Small intestine (tissue), 7 donors: ENCODE results near the gene ADRA2C. TPM values are rescaled to one million over a fixed set of nuclear protein-coding genes. Genes with fewer than 3 reads are reported as not detected.

ENCODE experiments used
- DNase-seq, 2 donors: peaks; one replicate each; pipeline versions ENCODE4 v3.0.0 to v3.0.0-alpha.2; 2013
- FAIRE-seq: peaks from 2 replicates; lab custom pipeline; 2012; peaks lifted over from hg19 to GRCh38; lab: Jason Lieb, UNC
- H3K27ac ChIP-seq, 3 donors: one replicate each; pipeline ENCODE4 v1.5.1; 2013; ENCODE audit warnings: low read length in 2 of 3, mild to moderate bottlenecking in 2 of 3, control low read depth in 1 of 3, inconsistent platforms in 1 of 3, low read depth in 1 of 3, moderate library complexity in 1 of 3
- H3K27me3 ChIP-seq, 3 donors: one replicate each; pipeline ENCODE4 v1.6.1; 2013; ENCODE audit warnings: low read length in 3 of 3, inconsistent platforms in 1 of 3; ENCODE audit not compliant: control insufficient read depth in 3 of 3, insufficient read depth in 3 of 3
- H3K36me3 ChIP-seq, 3 donors: one replicate each; pipeline ENCODE4 v1.6.1; 2013; ENCODE audit warnings: low read length in 3 of 3, inconsistent platforms in 1 of 3, low read depth in 1 of 3, mild to moderate bottlenecking in 1 of 3, moderate library complexity in 1 of 3; ENCODE audit not compliant: control insufficient read depth in 3 of 3, insufficient read depth in 2 of 3
- H3K4me1 ChIP-seq, 3 donors: one replicate each; pipeline ENCODE4 v1.6.1; 2013; ENCODE audit warnings: low read length in 2 of 3, inconsistent platforms in 1 of 3, low read depth in 1 of 3, mild to moderate bottlenecking in 1 of 3, moderate library complexity in 1 of 3; ENCODE audit not compliant: control insufficient read depth in 3 of 3, insufficient read depth in 2 of 3
- H3K4me3 ChIP-seq, 3 donors: one replicate each; pipeline ENCODE4 v1.5.1; 2013; ENCODE audit warnings: low read length in 3 of 3, control low read depth in 1 of 3, inconsistent platforms in 1 of 3, low read depth in 1 of 3, mild to moderate bottlenecking in 1 of 3, moderate library complexity in 1 of 3
- H3K9me3 ChIP-seq, 2 donors: one replicate each; pipeline ENCODE4 v1.6.1; 2013; ENCODE audit warnings: low read depth in 1 of 2, low read length in 1 of 2; ENCODE audit not compliant: control insufficient read depth in 2 of 2, insufficient read depth in 1 of 2
- WGBS, 3 donors: extraction: QIAGEN DNeasy Blood & Tissue Kit; methylation state at CpG; one replicate each; pipeline ENCODE4 v1.1.7; 2013; 5-methylcytosine and 5-hydroxymethylcytosine counted together
- polyA plus RNA-seq, 4 donors: library from polyadenylated mRNA; stranded (reverse) in 3 of 4; unstranded in 1 of 4; fragments of 200-250 nt in 3 of 4; fragments of 120-200 nt in 1 of 4; gene quantifications; one replicate each; pipeline versions ENCODE4 v1.2.1 to v1.2.3, GENCODE V29; 2013
- donor health status: healthy with polysubstance abuse.
- donor health status: control.
- donor health status: control.
- donor health status: Bipolar disorder and iron deficiency.
- donor health status: healthy.

Gene ADRA2C
- polyA plus RNA-seq, 4 donors: 0.21 to 4.6 TPM; not detected in 2

- peaks cover 0 to 9% (median 0%) of the 10 kb centered on the region in 3 donors for H3K27me3 ChIP-seq
Measured at GRCh38 chr4:3775576-3775975, 9.4 kb downstream of the ADRA2C start.

DNA sequence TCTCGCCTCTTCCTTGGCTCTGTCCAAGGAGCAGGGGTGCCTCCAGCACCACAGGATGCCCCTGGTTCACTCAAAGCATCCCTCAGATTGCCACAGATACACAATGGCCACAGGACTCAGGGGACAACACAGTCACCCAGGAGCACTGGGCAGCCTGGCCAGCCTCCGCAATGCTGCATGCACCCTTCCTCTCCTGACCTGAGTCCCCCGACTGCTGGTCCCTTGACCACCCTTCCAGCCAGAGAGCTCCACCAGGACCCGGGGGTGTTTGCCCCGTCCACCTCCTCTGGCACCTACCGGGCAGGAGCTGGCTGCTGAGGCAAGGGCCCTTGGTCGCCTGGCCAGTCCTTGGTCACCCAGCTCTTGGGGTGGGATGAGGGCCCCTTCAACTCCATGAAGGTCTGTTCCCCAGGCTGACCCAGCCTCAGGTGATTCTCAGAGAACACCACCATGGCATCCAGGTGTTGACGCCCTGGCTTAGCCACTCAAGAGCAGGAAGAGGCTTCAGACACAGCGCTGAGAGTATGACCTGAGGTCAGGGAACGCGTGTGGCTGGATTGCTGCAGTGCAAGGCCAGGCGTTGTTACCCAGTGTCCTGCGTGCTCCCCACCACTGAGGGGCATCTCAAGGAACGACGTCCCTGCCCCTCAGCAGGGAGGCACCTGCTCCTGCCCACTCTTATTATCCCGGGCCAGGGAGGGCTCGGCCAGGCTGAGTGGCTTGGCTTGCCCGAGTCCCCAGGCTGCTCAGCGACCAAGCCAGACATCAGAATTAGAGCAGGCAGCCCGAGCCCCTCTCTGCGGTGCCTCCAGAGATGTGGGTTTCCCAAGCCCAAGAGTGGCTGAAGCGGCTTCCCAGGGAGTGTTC lies 10.2 kb downstream of the ADRA2C start:
- H3K4me3 ChIP-seq: no peak overlapping the region
- H3K4me1 ChIP-seq: peaks cover 0 to 9% (median 0%) of the 10 kb centered on the region in 3 donors
- no peak overlapping the region for H3K27ac ChIP-seq
- H3K27me3 ChIP-seq: peaks cover 0 to 3% (median 0%) of the 10 kb centered on the region in 3 donors
- 78 to 84% (median 84%) methylated on average over 20 to 22 of the region's 22 CpGs for WGBS, 3 donors
- DNase-seq (no peak), FAIRE-seq (no peak)
- peaks cover 0 to 9% of the 10 kb centered on the region in 2 donors for H3K9me3 ChIP-seq
- no peaks in the 10 kb centered on the region for H3K36me3 ChIP-seq

More at GRCh38 chr4:3775576-3775975, 9.4 kb downstream of the ADRA2C start:
- 37 to 58% (median 43%) methylated on average over 4 of the region's 4 CpGs for WGBS, 3 donors
- H3K27ac ChIP-seq: no peak overlapping the region
- peaks cover 0 to 4% of the 10 kb centered on the region in 2 donors for H3K9me3 ChIP-seq
- no peaks in the 10 kb centered on the region for H3K36me3 ChIP-seq
- H3K4me3 ChIP-seq: no peak overlapping the region
- no peak for FAIRE-seq
- DNase-seq: no peak
- peaks cover 0 to 5% (median 0%) of the 10 kb centered on the region in 3 donors for H3K4me1 ChIP-seq

DNA sequence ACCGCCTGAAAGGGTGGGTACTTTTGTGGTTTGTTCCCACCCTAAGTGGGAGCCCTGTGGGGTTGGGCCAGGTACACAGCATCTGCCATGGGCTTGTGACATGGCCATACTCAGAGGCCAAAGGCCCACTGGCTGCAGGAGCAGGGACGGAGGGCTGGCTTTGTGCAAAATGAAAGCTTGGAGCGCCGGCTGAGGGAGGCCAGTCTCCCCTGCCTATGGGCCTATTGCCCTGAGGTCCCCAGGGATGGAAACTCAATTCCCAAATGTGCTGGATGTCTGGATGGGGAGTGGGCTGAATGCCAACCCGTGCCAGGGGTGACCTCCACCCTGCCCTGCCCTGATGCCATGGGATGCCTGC lies 10.8 kb downstream of the ADRA2C start:
- Histone ChIP-seq H3K4me3 (no peak overlapping the region), H3K4me1 (peaks cover 0 to 14% (median 0%) of the 10 kb centered on the region in 3 donors), H3K36me3 (no peaks in the 10 kb centered on the region), H3K9me3 (peaks cover 0 to 13% of the 10 kb centered on the region in 2 donors), H3K27me3 (no peaks in the 10 kb centered on the region), H3K27ac (no peak overlapping the region)
- FAIRE-seq: no peak
- WGBS, 3 donors: 76 to 82% (median 80%) methylated on average over 5 of the region's 5 CpGs
- no peak for DNase-seq

DNA sequence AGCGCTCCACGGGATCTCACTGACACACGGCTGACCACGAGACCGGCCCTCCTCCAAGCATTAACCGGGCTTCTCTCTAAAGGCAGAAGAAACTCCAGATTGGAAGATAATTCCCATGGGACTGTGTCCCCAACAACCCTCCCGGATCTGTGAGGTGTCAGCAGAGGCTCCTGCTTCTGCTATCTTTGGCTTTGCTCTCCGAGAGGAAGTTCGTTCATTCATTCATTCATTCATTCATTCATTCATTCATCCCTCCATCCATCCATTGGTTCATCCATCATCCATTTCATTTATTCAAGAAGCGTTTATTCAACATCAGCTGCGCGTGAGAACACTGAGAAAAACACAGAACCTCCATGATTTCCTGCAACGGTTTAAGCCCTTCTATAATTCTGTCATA lies 11.5 kb downstream of the ADRA2C start:
- FAIRE-seq (no peak), DNase-seq (no peak)
- Histone ChIP-seq H3K4me1 (peaks cover 0 to 20% (median 0%) of the 10 kb centered on the region in 3 donors), H3K27me3 (no peaks in the 10 kb centered on the region), H3K27ac (no peak overlapping the region), H3K4me3 (no peak overlapping the region), H3K36me3 (no peaks in the 10 kb centered on the region), H3K9me3 (peaks cover 0 to 13% of the 10 kb centered on the region in 2 donors)
- WGBS, 3 donors: 80 to 83% (median 81%) methylated on average over 13 of the region's 13 CpGs

- Histone ChIP-seq H3K36me3 (no peaks in the 10 kb centered on the region), H3K27me3 (peaks cover 0 to 2% (median 2%) of the 10 kb centered on the region in 3 donors), H3K4me1 (peaks cover 0 to 25% (median 0%) of the 10 kb centered on the region in 3 donors), H3K4me3 (no peak overlapping the region), H3K27ac (no peak overlapping the region), H3K9me3 (peaks cover 0 to 13% of the 10 kb centered on the region in 2 donors)
- WGBS, 3 donors: 65 to 90% (median 67%) methylated on average over 6 of the region's 6 CpGs
- DNase-seq (no peak), FAIRE-seq (no peak)
Measured at GRCh38 chr4:3779509-3779908, 13.3 kb downstream of the ADRA2C start.

DNA sequence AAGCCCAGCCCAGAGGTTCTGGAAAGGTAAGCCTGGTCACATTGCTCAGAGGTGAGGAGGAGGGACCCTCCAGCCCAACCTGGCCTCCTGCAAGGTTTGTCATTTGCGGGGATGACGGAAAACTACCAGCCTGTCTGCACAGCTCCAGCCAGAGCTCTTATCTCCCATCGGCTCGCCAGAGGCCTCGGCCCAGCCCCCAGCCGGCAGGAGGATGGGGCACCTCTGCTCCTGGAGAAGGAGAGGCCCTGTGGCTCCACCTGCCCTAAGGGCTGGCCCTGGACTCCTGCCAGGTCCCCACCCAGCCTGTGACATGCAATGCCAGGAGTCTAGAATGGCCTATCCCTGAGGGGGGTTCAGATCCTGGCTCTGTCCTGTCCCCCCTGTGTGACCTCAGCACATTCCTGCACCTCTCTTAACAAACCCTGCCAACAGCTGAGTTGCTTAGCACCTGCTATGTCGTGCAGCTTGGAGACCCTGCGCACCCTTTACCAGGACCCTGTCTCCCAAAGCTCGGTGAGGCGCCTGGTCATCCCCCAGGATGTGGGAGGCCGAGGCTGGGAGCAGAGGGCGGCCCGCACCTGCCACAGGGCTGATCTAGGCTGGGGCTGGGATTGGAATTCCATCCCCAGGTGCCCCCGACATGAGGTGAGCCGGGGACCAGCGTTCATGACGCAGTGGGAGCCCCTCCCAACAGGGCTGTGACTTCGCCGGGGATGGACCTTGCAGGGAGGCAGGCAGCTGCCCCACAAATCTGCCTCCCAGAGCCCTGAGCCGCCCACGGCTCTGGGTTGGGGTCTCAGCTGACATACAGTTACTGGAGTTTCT lies 14.4 kb downstream of the ADRA2C start:
- peaks cover 0 to 29% (median 0%) of the 10 kb centered on the region in 3 donors for H3K4me1 ChIP-seq
- no peak overlapping the region for H3K27ac ChIP-seq
- peaks cover 0 to 3% (median 2%) of the 10 kb centered on the region in 3 donors for H3K27me3 ChIP-seq
- FAIRE-seq (no peak), DNase-seq (peak; percentile 3 to 92)
- H3K4me3 ChIP-seq: no peak overlapping the region
- no peaks in the 10 kb centered on the region for H3K36me3 ChIP-seq
- peaks cover 0 to 13% of the 10 kb centered on the region in 2 donors for H3K9me3 ChIP-seq
- WGBS, 3 donors: 32 to 59% (median 43%) methylated on average over 21 of the region's 21 CpGs

GRCh38 chr4:3781193-3781886 lies 15.2 kb downstream of the ADRA2C start:
- H3K27ac ChIP-seq: no peak overlapping the region
- no peaks in the 10 kb centered on the region for H3K36me3 ChIP-seq
- 75 to 86% (median 78%) methylated on average over 19 of the region's 19 CpGs for WGBS, 3 donors
- peaks cover 0 to 13% of the 10 kb centered on the region in 2 donors for H3K9me3 ChIP-seq
- H3K4me3 ChIP-seq: no peak overlapping the region
- no peak for FAIRE-seq
- H3K27me3 ChIP-seq: peaks cover 0 to 3% (median 2%) of the 10 kb centered on the region in 3 donors
- peaks cover 0 to 29% (median 0%) of the 10 kb centered on the region in 3 donors for H3K4me1 ChIP-seq
- no peak for DNase-seq
